ENCODE data around the gene HECTD4.

DNA sequence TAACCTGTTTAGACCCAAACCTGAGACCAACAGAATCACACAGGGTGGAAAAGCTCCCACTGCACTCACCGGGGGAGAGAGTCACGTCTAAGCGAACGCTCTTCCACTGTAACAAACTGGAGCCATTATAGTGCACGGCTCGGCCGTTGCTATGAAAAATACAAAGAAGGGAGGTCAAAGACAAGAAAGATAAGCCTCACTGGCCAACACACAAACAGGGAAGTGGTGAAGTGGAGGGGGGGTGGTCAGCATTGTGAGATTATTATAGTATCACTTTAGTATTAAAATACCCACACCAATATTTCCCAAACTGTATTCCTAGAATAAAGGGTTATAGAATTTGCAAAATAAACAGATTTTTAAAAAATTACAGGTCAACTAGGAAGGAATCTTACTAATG lies 166.0 kb downstream of the HECTD4 start:
- TF ChIP-seq, protein P1, sequence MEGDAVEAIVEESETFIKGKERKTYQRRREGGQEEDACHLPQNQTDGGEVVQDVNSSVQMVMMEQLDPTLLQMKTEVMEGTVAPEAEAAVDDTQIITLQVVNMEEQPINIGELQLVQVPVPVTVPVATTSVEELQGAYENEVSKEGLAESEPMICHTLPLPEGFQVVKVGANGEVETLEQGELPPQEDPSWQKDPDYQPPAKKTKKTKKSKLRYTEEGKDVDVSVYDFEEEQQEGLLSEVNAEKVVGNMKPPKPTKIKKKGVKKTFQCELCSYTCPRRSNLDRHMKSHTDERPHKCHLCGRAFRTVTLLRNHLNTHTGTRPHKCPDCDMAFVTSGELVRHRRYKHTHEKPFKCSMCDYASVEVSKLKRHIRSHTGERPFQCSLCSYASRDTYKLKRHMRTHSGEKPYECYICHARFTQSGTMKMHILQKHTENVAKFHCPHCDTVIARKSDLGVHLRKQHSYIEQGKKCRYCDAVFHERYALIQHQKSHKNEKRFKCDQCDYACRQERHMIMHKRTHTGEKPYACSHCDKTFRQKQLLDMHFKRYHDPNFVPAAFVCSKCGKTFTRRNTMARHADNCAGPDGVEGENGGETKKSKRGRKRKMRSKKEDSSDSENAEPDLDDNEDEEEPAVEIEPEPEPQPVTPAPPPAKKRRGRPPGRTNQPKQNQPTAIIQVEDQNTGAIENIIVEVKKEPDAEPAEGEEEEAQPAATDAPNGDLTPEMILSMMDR (IDR thresholded peaks at IDR 0.05; ENCODE audit: low read length), result no peak
- TF ChIP-seq EZH2 (IDR thresholded peaks at IDR 0.05; ENCODE audit: borderline replicate concordance, low read length), result no peak
